PC-9 (cell line): ENCODE results near the gene OR2B2. TPM values are rescaled to one million over a fixed set of nuclear protein-coding genes. Genes with fewer than 3 reads are reported as not detected.
A peak's percentile ranks its signal among the peaks of the same experiment; 100 is the strongest.

ENCODE experiments used
- BruUV-seq: library from RNA; stranded (reverse); fragments of 400-500 nt; replicated peaks from 2 replicates; lab custom pipeline; 2021; lab: Mats Ljungman, UMichigan
- CTCF ChIA-PET: fragments of 300-600 bp; sonication (Branson Sonifier 250); formaldehyde crosslinking; loops from one replicate; lab custom pipeline; 2022; ENCODE audit warnings: antibody characterized with exemption; lab: Charles Lee
- POLR2A ChIA-PET: fragments of 300-600 bp; sonication (Branson Sonifier 250); formaldehyde crosslinking; loops from one replicate; lab custom pipeline; 2022; ENCODE audit warnings: antibody characterized with exemption; ENCODE audit not compliant: unreplicated experiment; lab: Charles Lee
- DNase-seq, 2 experiments: peaks; one replicate each; pipeline versions ENCODE4 v3.0.0 to v3.0.0-alpha.2; 2015 to 2022; ENCODE audit warnings: mixed read lengths in 1 of 2
- H2AFZ ChIP-seq: fragments of 200-600 bp; sonication (generic); 2 replicates; pipeline ENCODE4 v1.8.1; 2017; ENCODE audit warnings: antibody characterized with exemption
- H3F3A ChIP-seq: fragments of 200-600 bp; sonication (generic); 2 replicates; pipeline ENCODE4 v1.8.1; 2017; ENCODE audit warnings: antibody characterized with exemption, mild to moderate bottlenecking, low read depth; ENCODE audit not compliant: insufficient read depth
- H3K27ac ChIP-seq: fragments of 200-600 bp; sonication (generic); 2 replicates; pipeline ENCODE4 v1.6.1; 2016; ENCODE audit warnings: mixed run types
- H3K27me3 ChIP-seq: fragments of 200-600 bp; sonication (generic); 2 replicates; pipeline ENCODE4 v1.6.1; 2016; ENCODE audit warnings: low read depth, mixed run types; ENCODE audit not compliant: insufficient read depth
- H3K36me3 ChIP-seq: fragments of 200-600 bp; sonication (generic); 2 replicates; pipeline ENCODE4 v1.6.1; 2016; ENCODE audit warnings: low read depth, mixed run types
- H3K4me1 ChIP-seq: fragments of 200-600 bp; sonication (generic); replicated peaks from 2 replicates; pipeline ENCODE4 v1.6.1; 2016; ENCODE audit warnings: mixed run types; ENCODE audit not compliant: insufficient read depth
- H3K4me2 ChIP-seq: fragments of 200-600 bp; sonication (generic); 2 replicates; pipeline ENCODE4 v1.6.1; 2017; ENCODE audit warnings: mixed run types
- H3K4me3 ChIP-seq: fragments of 200-600 bp; sonication (generic); 2 replicates; pipeline ENCODE4 v1.6.1; 2016; ENCODE audit warnings: mixed run types
- H3K79me2 ChIP-seq: fragments of 200-600 bp; sonication (generic); 2 replicates; pipeline ENCODE4 v1.6.1; 2017; ENCODE audit warnings: low read depth, mixed run types
- H3K9me2 ChIP-seq: fragments of 200-600 bp; sonication (generic); 2 replicates; pipeline ENCODE4 v1.8.1; 2017; ENCODE audit warnings: mild to moderate bottlenecking; ENCODE audit not compliant: insufficient read depth
- H3K9me3 ChIP-seq: fragments of 200-600 bp; sonication (generic); 2 replicates; pipeline ENCODE4 v1.8.1; 2016; ENCODE audit warnings: low read depth; ENCODE audit not compliant: insufficient read depth
- H4K20me1 ChIP-seq: fragments of 200-600 bp; sonication (generic); 2 replicates; pipeline ENCODE4 v1.8.1; 2017; ENCODE audit not compliant: insufficient read depth
- CTCF ChIP-seq: fragments of 200-600 bp; sonication (generic); conservative IDR thresholded peaks from 2 replicates; pipeline ENCODE4 v1.6.1; 2017; ENCODE audit warnings: mixed run types, antibody characterized with exemption, mild to moderate bottlenecking, moderate library complexity
- EZH2 ChIP-seq: fragments of 200-600 bp; sonication (generic); IDR thresholded peaks from 2 replicates; pipeline ENCODE4 v1.8.0; 2017; ENCODE audit warnings: antibody characterized with exemption, low read depth
- intact Hi-C: fragments of 100-400 bp; cut with micrococcal nuclease; formaldehyde crosslinking; loops from one replicate; pipeline ENCODE4 v1.10.0; 2022; ENCODE audit not compliant: unreplicated experiment
- total RNA-seq: library from RNA; stranded (reverse); gene quantifications from 2 replicates; pipeline ENCODE4 v1.2.3, GENCODE V29; 2021

The OR2B2 gene
- total RNA-seq, 1 experiment from 2014 or later = not detected

GRCh38 chr6:27889628-27890444 lies 22.4 kb downstream of the OR2B2 start:
- Histone ChIP-seq H2AFZ (peak overlapping the region; percentile 67), H3K9me3 (no peaks in the 10 kb centered on the region), H3K4me3 (peak overlapping the region; percentile 53; the same call in 1 of the 2 replicates), H3K4me2 (peak overlapping the region; percentile 68), H3K27ac (no peak overlapping the region), H3K9me2 (no peaks in the 10 kb centered on the region), H3F3A (peaks cover 22% of the 10 kb centered on the region), H3K79me2 (no peaks in the 10 kb centered on the region), H3K4me1 (no peaks in the 10 kb centered on the region; the same call in 1 of the 2 replicates), H3K36me3 (no peaks in the 10 kb centered on the region), H3K27me3 (no peaks in the 10 kb centered on the region), H4K20me1 (no peaks in the 10 kb centered on the region)
- ChIA-PET POLR2A (interaction anchor here (0.6 to 1.6 kb wide), 18 partner anchors 16 to 1733 kb away, joined by 3 to 40 read pairs (median 6); a partner anchor contains a TSS), CTCF (interaction anchor here (0.7 to 1.0 kb wide), 3 partner anchors 80 to 574 kb away, joined by 3 to 18 read pairs (median 3); a partner anchor contains a TSS)
- BruUV-seq = no TSS peak
- intact Hi-C loops = loop anchor here (10.0 kb wide), 3 partner anchors 415 to 1685 kb away; partner anchors contain the start of gene ZNF184
- TF ChIP-seq CTCF (no peak), EZH2 (no peak)
- DNase-seq = no peak

GRCh38 chr6:27889275-27889627 lies 22.9 kb downstream of the OR2B2 start:
- ChIA-PET CTCF (interaction anchor here (0.7 to 1.0 kb wide), 2 partner anchors 79 to 573 kb away, joined by 3 read pairs; a partner anchor contains a TSS), POLR2A (interaction anchor here (0.5 to 1.1 kb wide), 7 partner anchors 15 to 739 kb away, joined by 3 to 25 read pairs (median 6); a partner anchor contains a TSS)
- H3K4me1 ChIP-seq = no peaks in the 10 kb centered on the region; the same call in 1 of the 2 replicates
- no peaks in the 10 kb centered on the region for H3K79me2 ChIP-seq
- H4K20me1 ChIP-seq = no peaks in the 10 kb centered on the region
- H3K9me3 ChIP-seq = no peaks in the 10 kb centered on the region
- no peak overlapping the region for H3K27ac ChIP-seq
- intact Hi-C loops = no loop called here
- H3K4me3 ChIP-seq = no peak overlapping the region; the same call in 1 of the 2 replicates
- H3K36me3 ChIP-seq = no peaks in the 10 kb centered on the region
- no peaks in the 10 kb centered on the region for H3K27me3 ChIP-seq
- TF ChIP-seq CTCF (no peak), EZH2 (no peak)
- peak overlapping the region; percentile 68; the same call in 1 of the 2 replicates for H3K4me2 ChIP-seq
- BruUV-seq = no TSS peak
- H3F3A ChIP-seq = peaks cover 18% of the 10 kb centered on the region
- DNase-seq = no peak
- H2AFZ ChIP-seq = no peak overlapping the region
- no peaks in the 10 kb centered on the region for H3K9me2 ChIP-seq

- no peak overlapping the region for H3K27ac ChIP-seq
- no TSS peak for BruUV-seq
- CTCF ChIA-PET = no interaction called here
These were observed 23.6 kb downstream of the OR2B2 start for GRCh38 chr6:27888566-27888965.

More at GRCh38 chr6:27888566-27888965, 23.6 kb downstream of the OR2B2 start:
- Histone ChIP-seq H3K4me1 (no peaks in the 10 kb centered on the region; the same call in 1 of the 2 replicates), H3K79me2 (no peaks in the 10 kb centered on the region), H3K4me3 (no peak overlapping the region), H2AFZ (no peak overlapping the region), H3F3A (peaks cover 11% of the 10 kb centered on the region), H3K27me3 (no peaks in the 10 kb centered on the region), H3K36me3 (no peaks in the 10 kb centered on the region), H3K4me2 (no peak overlapping the region), H3K9me3 (no peaks in the 10 kb centered on the region), H4K20me1 (no peaks in the 10 kb centered on the region), H3K9me2 (no peaks in the 10 kb centered on the region)
- TF ChIP-seq CTCF = no peak
- no peak for TF ChIP-seq EZH2
- POLR2A ChIA-PET = interaction anchor here (0.5 to 0.6 kb wide), 2 partner anchors 26 to 45 kb away, joined by 7 to 15 read pairs; no protein-coding TSS in a partner anchor
- intact Hi-C loops = no loop called here
- no peak for DNase-seq
